K562 (cell line): ENCODE measurements around the gene CENPP. TPM values are rescaled to one million over a fixed set of nuclear protein-coding genes. Genes with fewer than 3 reads are reported as not detected.

ENCODE experiments used
- BRD9 ChIP-seq: fragments of 450-650 bp; IDR thresholded peaks from 2 replicates; pipeline ENCODE4 v1.6.1; 2018; ENCODE audit warnings: low read depth; ENCODE audit not compliant: partially characterized antibody
- CBFA2T3 ChIP-seq: fragments of 450-650 bp; IDR thresholded peaks from 2 replicates; pipeline ENCODE4 v1.6.1; 2017
- HDAC2 ChIP-seq: fragments of 450-650 bp; IDR thresholded peaks from 2 replicates; pipeline ENCODE4 v1.6.1; 2016; ENCODE audit warnings: mild to moderate bottlenecking
- HNRNPUL1 ChIP-seq: fragments of 200-400 bp; formaldehyde crosslinking; IDR thresholded peaks from 2 replicates; pipeline ENCODE4 v1.6.1; 2017; ENCODE audit warnings: low read length
- NCOR1 ChIP-seq: fragments of 450-650 bp; IDR thresholded peaks from 2 replicates; pipeline ENCODE4 v1.6.1; 2016; ENCODE audit warnings: mild to moderate bottlenecking, moderate library complexity
- PHF21A ChIP-seq: fragments of 450-650 bp; IDR thresholded peaks from 2 replicates; pipeline ENCODE4 v1.6.1; 2017; ENCODE audit warnings: low read depth, borderline replicate concordance
- POLR2B ChIP-seq: fragments of 450-650 bp; IDR thresholded peaks from 2 replicates; pipeline ENCODE4 v1.6.1; 2018; ENCODE audit warnings: low read depth; ENCODE audit not compliant: partially characterized antibody
- PRPF4 ChIP-seq: fragments of 200-400 bp; formaldehyde crosslinking; IDR thresholded peaks from one replicate; pipeline ENCODE4 v1.6.1; 2017; ENCODE audit warnings: low read length, low read depth, mild to moderate bottlenecking; ENCODE audit not compliant: insufficient read depth, poor library complexity, severe bottlenecking
- PYGO2 ChIP-seq: fragments of 450-650 bp; IDR thresholded peaks from 2 replicates; pipeline ENCODE4 v1.6.1; 2016; ENCODE audit warnings: mild to moderate bottlenecking, missing genetic modification characterization, moderate library complexity, missing compliant biosample characterization
- SIN3A ChIP-seq, 2 experiments: fragments of 150-350 bp in 1 of 2; IDR thresholded peaks; 2 replicates each; pipeline ENCODE4 v1.6.1; 2011 to 2016; ENCODE audit warnings: borderline replicate concordance in 2 of 2, low read depth in 2 of 2, low read length in 2 of 2, mild to moderate bottlenecking in 2 of 2, moderate library complexity in 2 of 2; ENCODE audit not compliant: control insufficient read depth in 1 of 2
- TAF1 ChIP-seq: IDR thresholded peaks from 2 replicates; pipeline ENCODE4 v1.6.1; 2011; ENCODE audit warnings: mild to moderate bottlenecking, low read length, moderate library complexity; ENCODE audit not compliant: insufficient read depth, control insufficient read depth, severe bottlenecking; ENCODE audit errors: extremely low read depth
- TEAD1 ChIP-seq, 2 experiments: fragments of 450-650 bp in 1 of 2; sonication (generic) in 1 of 2; formaldehyde crosslinking; IDR thresholded peaks; 2 replicates each; pipeline versions ENCODE4 v1.4.0 to v1.8.0; 2020 to 2022; ENCODE audit warnings: mild to moderate bottlenecking in 2 of 2, missing genetic modification reagents in 1 of 2
- ZNF232 ChIP-seq: sonication (generic); formaldehyde crosslinking; IDR thresholded peaks from 2 replicates; pipeline ENCODE4 v1.8.0; 2022; ENCODE audit warnings: mild to moderate bottlenecking, missing genetic modification reagents
- polyA plus RNA-seq, 8 experiments: library from polyadenylated mRNA; depleted of rRNA in 4 of 8; stranded (reverse) in 5 of 8; unstranded in 3 of 8; fragments of >200 nt; fragmentation: Nextera tagmentation in 2 of 8; fragmentation: Illumina TruSeq in 1 of 8; extraction: Ambion mirVana in 2 of 8; extraction: Trizol in 1 of 8; gene quantifications; 2 replicates each; pipeline versions ENCODE4 v1.2.1 to v1.2.3, GENCODE V29; 2011 to 2014; ENCODE audit warnings: inconsistent platforms in 1 of 8, missing spikeins in 1 of 8
- total RNA-seq, 7 experiments: library from RNA; depleted of rRNA in 6 of 7; stranded (reverse); fragments of >200 nt in 6 of 7; fragmentation: Illumina TruSeq in 2 of 7; extraction: Trizol in 2 of 7; gene quantifications; 2 replicates each; pipeline versions ENCODE4 v1.2.1 to v1.2.3, GENCODE V29; 2011 to 2021; ENCODE audit warnings: low replicate concordance in 1 of 7
- TF ChIP-seq, protein P1 (sequence below): fragments of 450-650 bp; IDR thresholded peaks from 2 replicates; pipeline ENCODE4 v1.7.1; 2018; ENCODE audit warnings: mild to moderate bottlenecking, low read depth; ENCODE audit not compliant: partially characterized antibody
- TF ChIP-seq, protein P2 (sequence below), 2 experiments: fragments of 450-650 bp; conservative IDR thresholded peaks; 2 replicates each; pipeline ENCODE4 v1.6.1; 2017; ENCODE audit warnings: mild to moderate bottlenecking in 2 of 2, moderate library complexity in 2 of 2
- TF ChIP-seq, protein P3 (sequence below): fragments of 200-800 bp; sonication (Bioruptor generic); IDR thresholded peaks from 2 replicates; pipeline ENCODE4 v1.6.1; 2017; ENCODE audit warnings: missing genetic modification characterization, missing compliant biosample characterization
- TF ChIP-seq, protein P4 (sequence below), 2 experiments: IDR thresholded peaks; 2 replicates each; pipeline ENCODE4 v1.6.1; 2011; ENCODE audit warnings: borderline replicate concordance in 1 of 2, control low read depth in 1 of 2, low read depth in 1 of 2, low read length in 1 of 2, mild to moderate bottlenecking in 1 of 2, mixed read lengths in 1 of 2, moderate library complexity in 1 of 2; ENCODE audit not compliant: insufficient read depth in 1 of 2, insufficient read length in 1 of 2, poor library complexity in 1 of 2, severe bottlenecking in 1 of 2; ENCODE audit errors: extremely low read depth in 1 of 2

The CENPP gene
- total and polyA plus RNA-seq, 9 of the 15 experiments (the other 6 are each of a cell fraction or from before 2014, with no cell fraction given), result 8.0 to 28.5 (median 17.9) TPM

DNA sequence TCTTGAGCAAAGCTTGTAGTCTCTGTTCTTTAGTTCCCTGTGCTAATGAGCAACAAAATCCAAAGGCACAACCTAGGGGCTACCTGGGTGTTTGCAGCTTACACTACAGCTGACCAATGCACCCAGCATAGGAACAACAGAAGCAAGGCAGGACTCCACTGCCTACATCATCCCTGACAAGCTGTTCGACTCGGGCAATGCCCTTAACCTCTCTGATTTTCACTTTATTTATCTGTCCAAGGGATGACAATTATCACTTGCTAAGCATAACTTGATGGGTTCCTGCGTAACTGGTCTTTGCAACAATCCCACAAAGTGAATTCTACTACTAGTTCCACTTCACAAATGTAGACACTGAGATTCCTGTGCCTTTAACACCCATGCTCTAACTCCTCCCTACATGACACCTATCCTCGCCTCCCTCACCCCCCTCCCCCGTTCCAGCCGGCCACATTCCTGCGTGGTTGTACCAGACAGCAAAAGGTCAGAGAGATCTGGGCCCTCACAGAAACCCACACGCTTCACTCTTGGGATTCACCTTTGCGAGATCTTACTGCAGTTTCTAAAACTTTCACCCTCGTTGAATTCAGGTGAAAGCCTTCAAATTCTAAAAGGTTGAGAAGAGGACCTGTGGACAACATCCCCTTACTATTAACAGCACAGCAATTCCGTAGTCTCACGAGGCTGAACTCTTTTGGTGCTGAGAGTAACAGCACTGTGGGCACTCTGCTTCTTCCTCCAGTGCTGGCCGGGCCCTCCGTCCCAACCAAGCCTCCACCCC is 343.2 kb downstream of the CENPP start (continued):
- TF ChIP-seq, protein P1, sequence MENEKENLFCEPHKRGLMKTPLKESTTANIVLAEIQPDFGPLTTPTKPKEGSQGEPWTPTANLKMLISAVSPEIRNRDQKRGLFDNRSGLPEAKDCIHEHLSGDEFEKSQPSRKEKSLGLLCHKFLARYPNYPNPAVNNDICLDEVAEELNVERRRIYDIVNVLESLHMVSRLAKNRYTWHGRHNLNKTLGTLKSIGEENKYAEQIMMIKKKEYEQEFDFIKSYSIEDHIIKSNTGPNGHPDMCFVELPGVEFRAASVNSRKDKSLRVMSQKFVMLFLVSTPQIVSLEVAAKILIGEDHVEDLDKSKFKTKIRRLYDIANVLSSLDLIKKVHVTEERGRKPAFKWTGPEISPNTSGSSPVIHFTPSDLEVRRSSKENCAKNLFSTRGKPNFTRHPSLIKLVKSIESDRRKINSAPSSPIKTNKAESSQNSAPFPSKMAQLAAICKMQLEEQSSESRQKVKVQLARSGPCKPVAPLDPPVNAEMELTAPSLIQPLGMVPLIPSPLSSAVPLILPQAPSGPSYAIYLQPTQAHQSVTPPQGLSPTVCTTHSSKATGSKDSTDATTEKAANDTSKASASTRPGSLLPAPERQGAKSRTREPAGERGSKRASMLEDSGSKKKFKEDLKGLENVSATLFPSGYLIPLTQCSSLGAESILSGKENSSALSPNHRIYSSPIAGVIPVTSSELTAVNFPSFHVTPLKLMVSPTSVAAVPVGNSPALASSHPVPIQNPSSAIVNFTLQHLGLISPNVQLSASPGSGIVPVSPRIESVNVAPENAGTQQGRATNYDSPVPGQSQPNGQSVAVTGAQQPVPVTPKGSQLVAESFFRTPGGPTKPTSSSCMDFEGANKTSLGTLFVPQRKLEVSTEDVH, result no peak
- TF ChIP-seq, protein P2, sequence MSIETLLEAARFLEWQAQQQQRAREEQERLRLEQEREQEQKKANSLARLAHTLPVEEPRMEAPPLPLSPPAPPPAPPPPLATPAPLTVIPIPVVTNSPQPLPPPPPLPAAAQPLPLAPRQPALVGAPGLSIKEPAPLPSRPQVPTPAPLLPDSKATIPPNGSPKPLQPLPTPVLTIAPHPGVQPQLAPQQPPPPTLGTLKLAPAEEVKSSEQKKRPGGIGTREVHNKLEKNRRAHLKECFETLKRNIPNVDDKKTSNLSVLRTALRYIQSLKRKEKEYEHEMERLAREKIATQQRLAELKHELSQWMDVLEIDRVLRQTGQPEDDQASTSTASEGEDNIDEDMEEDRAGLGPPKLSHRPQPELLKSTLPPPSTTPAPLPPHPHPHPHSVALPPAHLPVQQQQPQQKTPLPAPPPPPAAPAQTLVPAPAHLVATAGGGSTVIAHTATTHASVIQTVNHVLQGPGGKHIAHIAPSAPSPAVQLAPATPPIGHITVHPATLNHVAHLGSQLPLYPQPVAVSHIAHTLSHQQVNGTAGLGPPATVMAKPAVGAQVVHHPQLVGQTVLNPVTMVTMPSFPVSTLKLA (conservative IDR thresholded peaks at IDR 0.05), result peak in 1 of 2 experiments; percentile 2; a peak in 1 of 4 replicates
- TF ChIP-seq TEAD1 (CRISPR knock-in tag; IDR thresholded peaks at IDR 0.05), result peak; percentile 46 to 63; a peak in 2 of 4 replicates
- no peak for TF ChIP-seq PHF21A
- TF ChIP-seq CBFA2T3, result 0 out of 2 replicates have a peak, but pooled peaks have one; percentile 19
- TF ChIP-seq HNRNPUL1, result no peak
- TF ChIP-seq, protein P3, sequence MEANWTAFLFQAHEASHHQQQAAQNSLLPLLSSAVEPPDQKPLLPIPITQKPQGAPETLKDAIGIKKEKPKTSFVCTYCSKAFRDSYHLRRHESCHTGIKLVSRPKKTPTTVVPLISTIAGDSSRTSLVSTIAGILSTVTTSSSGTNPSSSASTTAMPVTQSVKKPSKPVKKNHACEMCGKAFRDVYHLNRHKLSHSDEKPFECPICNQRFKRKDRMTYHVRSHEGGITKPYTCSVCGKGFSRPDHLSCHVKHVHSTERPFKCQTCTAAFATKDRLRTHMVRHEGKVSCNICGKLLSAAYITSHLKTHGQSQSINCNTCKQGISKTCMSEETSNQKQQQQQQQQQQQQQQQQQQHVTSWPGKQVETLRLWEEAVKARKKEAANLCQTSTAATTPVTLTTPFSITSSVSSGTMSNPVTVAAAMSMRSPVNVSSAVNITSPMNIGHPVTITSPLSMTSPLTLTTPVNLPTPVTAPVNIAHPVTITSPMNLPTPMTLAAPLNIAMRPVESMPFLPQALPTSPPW (CRISPR knock-in tag), result peak; percentile 72
- TF ChIP-seq PYGO2 (tag), result no peak
- TF ChIP-seq BRD9, result peak; percentile 69
- TF ChIP-seq ZNF232 (CRISPR knock-in tag), result no peak
- peak; percentile 43 for TF ChIP-seq POLR2B
- TF ChIP-seq HDAC2, result 0 out of 2 replicates have a peak, but pooled peaks have one; percentile 57
- TF ChIP-seq TAF1, result peak; percentile 72
- 0 out of 4 replicates have a peak, but pooled peaks of 1 of the 2 experiments have one; percentile 36 for TF ChIP-seq SIN3A (IDR thresholded peaks at IDR 0.05; ENCODE audit: borderline replicate concordance in 2 of 2, control insufficient read depth in 1 of 2, low read depth in 2 of 2, low read length in 2 of 2)
- TF ChIP-seq NCOR1, result 0 out of 2 replicates have a peak, but pooled peaks have one; percentile 17
- TF ChIP-seq, protein P4, sequence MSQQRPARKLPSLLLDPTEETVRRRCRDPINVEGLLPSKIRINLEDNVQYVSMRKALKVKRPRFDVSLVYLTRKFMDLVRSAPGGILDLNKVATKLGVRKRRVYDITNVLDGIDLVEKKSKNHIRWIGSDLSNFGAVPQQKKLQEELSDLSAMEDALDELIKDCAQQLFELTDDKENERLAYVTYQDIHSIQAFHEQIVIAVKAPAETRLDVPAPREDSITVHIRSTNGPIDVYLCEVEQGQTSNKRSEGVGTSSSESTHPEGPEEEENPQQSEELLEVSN (IDR thresholded peaks at IDR 0.05; ENCODE audit: borderline replicate concordance in 1 of 2, extremely low read depth in 1 of 2, insufficient read depth in 1 of 2, insufficient read length in 1 of 2, low read depth in 1 of 2, low read length in 1 of 2, poor library complexity in 1 of 2, severe bottlenecking in 1 of 2), result peak in 1 of 2 experiments; percentile 37
- no peak for TF ChIP-seq PRPF4
